GM12801 (cell line): Measurements from ENCODE around the gene EML4.

Experiments used
- TF ChIP-seq, protein P1 (sequence below): IDR thresholded peaks from one replicate; pipeline ENCODE4 v1.5.1; 2011; ENCODE audit warnings: control low read depth; ENCODE audit not compliant: insufficient read length; ENCODE audit errors: extremely low read depth

Gene EML4

DNA sequence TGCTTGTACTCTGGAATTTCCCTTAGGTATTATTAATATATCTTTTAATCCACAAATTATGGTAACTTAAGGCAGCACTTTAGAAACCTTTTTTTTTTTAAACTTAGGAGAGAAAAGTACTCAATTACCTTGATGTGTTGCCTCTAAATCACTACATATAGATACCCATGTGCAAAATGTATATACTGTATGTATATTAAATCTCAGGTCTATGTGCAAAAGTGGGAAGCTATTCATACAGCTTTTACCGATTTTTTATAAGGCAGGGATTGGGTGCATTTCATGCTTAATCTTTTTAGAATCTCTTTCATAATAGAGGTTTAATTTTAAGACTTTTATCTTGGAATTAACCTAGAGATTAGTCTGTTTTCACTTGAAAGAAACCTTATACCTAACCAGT lies 3.4 kb downstream of the EML4 start:
- TF ChIP-seq, protein P1, sequence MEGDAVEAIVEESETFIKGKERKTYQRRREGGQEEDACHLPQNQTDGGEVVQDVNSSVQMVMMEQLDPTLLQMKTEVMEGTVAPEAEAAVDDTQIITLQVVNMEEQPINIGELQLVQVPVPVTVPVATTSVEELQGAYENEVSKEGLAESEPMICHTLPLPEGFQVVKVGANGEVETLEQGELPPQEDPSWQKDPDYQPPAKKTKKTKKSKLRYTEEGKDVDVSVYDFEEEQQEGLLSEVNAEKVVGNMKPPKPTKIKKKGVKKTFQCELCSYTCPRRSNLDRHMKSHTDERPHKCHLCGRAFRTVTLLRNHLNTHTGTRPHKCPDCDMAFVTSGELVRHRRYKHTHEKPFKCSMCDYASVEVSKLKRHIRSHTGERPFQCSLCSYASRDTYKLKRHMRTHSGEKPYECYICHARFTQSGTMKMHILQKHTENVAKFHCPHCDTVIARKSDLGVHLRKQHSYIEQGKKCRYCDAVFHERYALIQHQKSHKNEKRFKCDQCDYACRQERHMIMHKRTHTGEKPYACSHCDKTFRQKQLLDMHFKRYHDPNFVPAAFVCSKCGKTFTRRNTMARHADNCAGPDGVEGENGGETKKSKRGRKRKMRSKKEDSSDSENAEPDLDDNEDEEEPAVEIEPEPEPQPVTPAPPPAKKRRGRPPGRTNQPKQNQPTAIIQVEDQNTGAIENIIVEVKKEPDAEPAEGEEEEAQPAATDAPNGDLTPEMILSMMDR: no peak

DNA sequence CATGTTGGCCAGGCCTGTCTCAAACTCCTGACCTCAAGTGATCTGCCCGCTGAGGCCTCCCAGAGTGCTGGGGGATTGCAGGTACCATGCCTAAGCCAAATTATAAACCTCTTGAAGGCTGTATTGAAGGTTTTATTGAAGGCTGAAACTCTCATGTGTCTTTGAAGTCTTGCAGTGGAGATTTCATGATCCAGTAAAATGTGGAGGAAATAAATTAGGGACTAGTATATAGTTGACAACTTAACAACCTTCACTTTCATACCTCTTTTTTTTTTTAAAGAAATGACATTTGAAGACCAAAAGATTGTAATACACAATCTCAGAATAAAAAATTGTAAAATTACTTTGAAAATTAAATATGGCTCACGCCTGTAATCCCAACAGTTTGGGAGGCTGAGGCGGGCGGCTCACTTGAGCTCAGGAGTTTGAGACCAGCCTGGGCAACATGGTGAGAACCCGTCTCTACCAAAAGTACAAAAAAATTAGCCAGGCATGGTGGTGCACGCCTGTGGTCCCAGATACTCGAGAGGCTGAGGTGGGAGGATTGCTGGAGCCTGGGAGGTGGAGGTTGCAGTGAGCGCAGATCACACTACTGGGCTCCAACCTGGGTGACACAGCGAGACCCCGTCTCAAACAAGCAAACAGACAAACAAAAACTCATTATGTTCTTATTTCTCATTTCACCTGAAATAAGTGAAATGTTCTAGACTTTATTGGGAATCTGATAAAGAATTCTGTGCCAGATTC lies 8.0 kb downstream of the EML4 start:
- TF ChIP-seq, protein P1: no peak

DNA sequence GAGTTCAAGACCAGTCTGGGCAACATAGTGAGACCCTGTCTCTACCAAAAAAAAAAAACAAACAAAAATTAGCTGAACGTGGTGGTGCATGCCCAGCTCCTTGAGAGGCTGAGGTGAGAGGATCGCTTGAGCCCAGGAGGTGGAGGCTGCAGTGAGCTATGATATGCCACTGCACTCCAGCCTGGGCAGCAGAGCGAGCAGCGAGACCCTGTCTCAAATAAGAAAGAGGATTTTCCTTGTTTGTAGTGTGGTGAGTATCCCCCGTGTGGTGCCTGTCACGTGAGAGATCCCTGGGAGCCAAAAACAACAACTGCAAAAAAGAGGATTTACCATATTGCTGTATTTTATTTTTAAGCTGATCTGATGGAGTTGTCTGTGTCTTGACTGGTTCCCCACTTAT lies 9.2 kb downstream of the EML4 start:
- TF ChIP-seq, protein P1: no peak

DNA sequence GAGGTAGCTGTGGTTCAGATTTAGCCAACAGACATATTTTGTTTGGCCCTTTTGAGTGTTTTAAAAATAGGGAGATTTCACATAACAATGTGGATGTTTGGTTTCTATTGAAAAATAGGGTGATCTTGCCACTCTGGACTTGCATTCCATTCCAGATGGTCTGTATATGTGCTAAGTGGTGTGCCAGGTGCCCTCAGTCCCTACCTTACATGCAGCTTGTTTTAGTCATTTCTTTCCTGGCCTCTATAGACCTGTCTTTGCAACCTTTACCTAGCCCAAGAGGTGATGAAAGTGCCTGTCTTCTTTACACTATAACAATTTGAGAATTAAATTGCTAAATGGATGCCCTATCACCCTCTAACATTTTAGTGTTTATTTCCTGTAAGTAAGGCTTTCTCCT lies 11.1 kb downstream of the EML4 start:
- TF ChIP-seq, protein P1: no peak

DNA sequence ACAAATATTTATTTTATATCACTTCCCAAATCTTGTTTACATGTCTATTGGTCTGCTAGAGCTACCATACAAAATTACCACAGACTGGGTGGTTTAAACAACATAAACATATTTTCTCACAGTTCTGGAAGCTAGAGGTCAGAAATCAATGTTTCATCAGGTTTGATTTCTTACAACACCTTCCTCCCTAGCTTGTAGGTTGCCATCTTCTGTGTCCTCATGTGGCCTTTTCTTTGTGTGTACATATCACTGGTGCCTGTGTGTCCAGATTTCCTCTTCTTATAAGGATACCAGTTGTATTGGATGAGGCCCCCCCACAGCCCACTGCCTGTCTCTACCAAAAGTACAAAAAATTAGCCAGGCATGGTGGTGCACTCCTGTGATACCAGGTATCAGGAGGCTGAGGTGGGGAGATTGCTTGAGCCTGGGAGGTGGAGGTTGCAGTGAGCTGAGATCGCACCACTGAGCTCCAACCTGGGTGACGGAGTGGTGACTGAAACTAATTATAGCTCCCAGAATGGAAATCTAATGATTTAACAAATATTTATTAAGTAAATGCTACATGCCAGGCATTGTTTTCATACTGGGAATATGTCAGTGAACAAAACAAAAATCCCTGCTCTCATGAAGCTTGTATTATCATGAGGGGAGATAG lies 13.6 kb downstream of the EML4 start:
- TF ChIP-seq, protein P1: no peak

DNA sequence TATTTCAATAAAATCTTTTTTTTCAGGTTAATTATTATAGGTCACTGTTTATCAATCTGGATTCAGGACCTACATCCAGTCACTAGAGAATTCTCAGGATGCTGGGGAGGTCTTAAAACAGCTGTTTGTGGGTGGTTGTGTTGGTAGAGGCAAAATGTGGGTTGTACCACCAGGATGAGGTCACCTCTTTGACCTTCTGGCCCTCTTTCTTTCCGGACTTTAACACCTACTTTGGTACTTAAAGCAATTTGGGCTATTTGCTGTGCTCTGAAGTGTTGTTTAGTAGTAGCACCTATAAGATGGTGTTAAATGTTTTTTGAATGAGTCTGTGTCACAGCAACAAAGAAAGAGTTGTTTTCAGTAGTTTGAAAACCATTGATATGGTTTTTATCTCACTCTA lies 14.6 kb downstream of the EML4 start:
- TF ChIP-seq, protein P1: no peak

DNA sequence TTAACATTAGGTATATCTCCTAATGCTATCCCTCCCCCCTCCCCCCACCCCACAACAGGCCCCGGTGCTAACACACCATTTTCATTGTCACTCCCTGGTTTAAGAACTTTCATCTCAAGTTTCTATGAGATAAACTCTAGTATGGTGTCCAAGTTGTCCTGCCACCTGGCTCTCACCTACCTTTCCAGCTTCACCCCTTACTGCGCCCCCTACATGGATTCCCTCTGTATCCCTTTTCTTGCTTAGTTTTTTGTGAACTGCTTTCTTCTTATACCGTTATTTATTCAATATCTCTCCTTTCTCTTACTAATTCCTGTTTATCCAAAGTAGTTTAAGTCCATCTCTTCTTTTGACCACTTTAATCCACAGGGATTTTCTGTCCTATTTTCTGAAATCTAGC lies 15.2 kb downstream of the EML4 start:
- TF ChIP-seq, protein P1: no peak
